GM18511 (cell line): Measurements from ENCODE around the gene DDX5.

Source experiments
- ATAC-seq: cut with Tn5 transposase; IDR thresholded peaks from one replicate; pipeline ENCODE4 v1.9.1; 2021; ENCODE audit warnings: mild to moderate bottlenecking, moderate library complexity; ENCODE audit not compliant: unreplicated experiment

The DDX5 gene

GRCh38 chr17:64448665-64449512, 57.2 kb downstream of the DDX5 start, which contains the start of gene MILR1:
MILR1 (plus strand) TSS chr17:64449115; CDS start chr17:64449169, 54 bp downstream.
- ATAC-seq, result peak; percentile 59
